Measurements from ENCODE around the gene SLC35G2. TPM values are rescaled to one million over a fixed set of nuclear protein-coding genes. Genes with fewer than 3 reads are reported as not detected.
"Not testable (repeated sequence)": the region's sequence is repeated elsewhere in the genome, so short reads cannot be mapped to it uniquely, and the experiment has no call there.

SLC35G2 gene
- 15.8 and 16.5 TPM in 2 replicates for total RNA-seq (2014; rRNA removed; shearing (Covaris generic); ENCODE audit: low replicate concordance)

DNA sequence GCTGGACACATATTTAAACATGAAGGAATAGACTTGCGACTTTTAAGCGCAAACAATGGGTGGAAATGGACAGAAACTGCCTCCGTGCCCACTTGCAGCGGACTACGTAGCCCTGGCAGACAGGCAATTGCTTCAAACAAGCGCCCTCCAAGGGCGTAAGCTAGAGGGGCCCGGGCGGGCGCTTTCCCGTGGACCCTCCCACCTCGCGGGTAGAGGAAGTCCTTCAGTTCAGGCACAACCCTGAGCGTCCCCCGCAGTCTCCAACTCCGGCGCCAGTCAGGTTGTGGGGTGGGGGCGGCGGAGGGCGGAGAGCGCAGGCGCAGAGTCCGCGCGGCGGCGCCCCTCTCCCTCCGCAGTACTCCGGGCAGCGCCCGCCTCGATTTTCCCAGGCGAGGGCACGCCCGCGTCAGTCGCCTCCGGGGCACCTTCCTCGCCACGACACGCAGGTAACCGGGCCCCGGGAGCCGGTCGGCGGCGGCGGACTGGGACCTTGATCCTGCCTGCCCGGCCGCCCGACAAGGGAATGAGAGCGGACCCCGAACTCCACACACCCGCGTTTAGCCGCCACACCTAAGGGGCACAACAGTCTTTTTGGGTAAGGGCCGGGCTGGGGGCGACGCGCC, at the start of gene SLC35G2:
Gene SLC35G2 (plus strand): TSS at position 358 of the 623 bp plus-strand sequence. CDS start 35,335 bp downstream, outside the sequence.
- in situ Hi-C loops (cut with HindIII; ENCODE audit: low pct_unique_long_range_greater_than_20kb, low sequenced_read_pairs), result no loop called here
- DNase-seq (ENCODE audit: low read depth), result peak; percentile 77

DNA sequence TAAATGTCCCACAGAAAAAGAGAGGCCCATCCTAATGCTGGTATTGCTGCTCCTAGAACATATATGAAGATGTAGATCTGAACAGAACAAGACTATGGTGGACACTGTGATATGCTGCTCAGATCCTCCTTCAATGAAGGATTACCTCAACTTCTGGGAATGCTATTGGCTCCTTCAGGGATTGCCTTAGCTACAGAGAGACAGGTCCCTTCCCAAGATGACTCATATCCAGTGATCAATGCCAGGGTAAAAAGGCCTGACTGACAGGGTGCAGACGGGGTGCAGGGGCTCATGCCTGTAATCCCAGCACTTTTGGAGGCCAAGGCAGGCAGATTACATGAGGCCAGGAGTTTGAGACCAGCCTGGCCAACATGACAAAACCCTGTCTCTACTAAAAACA, 46.2 kb upstream of the SLC35G2 start:
- DNase-seq (ENCODE audit: low read depth), result no peak
- in situ Hi-C loops (cut with HindIII; ENCODE audit: low pct_unique_long_range_greater_than_20kb, low sequenced_read_pairs), result no loop called here

DNA sequence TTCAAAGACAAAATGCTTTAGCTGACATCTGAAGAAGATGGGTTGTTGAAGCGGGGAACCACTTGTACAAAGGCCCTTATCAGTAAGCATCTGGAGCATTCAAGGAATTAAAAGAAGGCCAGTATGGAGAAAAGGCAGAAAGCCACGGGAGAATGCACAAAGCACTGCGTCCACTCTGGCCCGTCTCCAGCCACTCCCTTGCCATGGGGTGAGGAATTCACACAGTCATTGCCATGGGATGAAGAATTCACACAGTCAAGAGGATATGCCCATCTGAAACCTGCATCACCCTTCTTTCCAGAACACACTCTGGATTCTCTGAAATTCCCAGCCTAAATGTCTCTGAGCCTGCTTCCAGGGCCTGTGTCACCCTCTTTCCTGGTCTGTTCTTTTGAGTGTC, 40.1 kb upstream of the SLC35G2 start:
- DNase-seq (ENCODE audit: low read depth), result peak; percentile 63
- in situ Hi-C loops (cut with HindIII; ENCODE audit: low pct_unique_long_range_greater_than_20kb, low sequenced_read_pairs), result no loop called here

DNA sequence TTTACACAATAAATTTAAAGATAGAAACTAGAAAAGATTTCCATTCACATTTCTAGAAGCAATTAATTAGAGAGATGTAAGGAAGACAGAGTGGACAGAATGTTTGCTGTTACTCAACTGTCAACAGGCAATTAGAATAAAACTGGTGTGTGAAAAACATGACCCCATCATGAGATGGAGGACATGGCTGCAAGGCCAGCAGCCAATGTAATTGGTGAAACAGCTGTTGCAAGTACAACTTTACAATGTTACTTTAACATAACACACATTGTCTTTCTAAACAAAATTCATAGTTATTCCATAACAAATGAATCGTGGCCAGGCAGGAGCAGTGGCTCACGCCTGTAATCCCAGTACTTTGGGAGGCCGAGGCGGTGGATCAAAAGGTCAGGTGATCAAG, 38.2 kb upstream of the SLC35G2 start:
- no peak for DNase-seq (ENCODE audit: low read depth)
- in situ Hi-C loops (cut with HindIII; ENCODE audit: low pct_unique_long_range_greater_than_20kb, low sequenced_read_pairs), result no loop called here

DNA sequence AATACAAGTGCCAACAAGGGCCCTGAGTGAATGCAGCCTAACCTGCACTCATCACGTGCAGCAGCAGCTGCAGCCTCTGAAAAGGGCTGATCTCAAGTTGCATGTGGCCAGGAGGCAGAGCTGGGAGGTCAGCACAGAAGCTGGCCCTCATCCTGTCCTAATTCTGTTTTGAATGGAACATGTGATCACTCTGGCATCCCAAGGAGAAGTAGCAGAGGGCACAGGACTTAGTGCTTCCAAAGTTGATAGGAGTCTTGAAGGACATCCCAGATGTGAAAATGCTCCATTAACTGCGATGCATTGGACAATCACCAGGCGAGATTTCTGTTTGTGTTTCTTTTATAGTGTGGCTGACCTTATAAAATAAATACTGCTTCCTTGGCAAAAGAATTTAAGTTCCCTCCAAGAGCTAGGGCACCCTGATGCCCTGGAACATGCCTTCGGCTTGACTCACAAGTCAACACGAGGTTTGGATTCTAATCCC, 35.2 kb upstream of the SLC35G2 start:
- DNase-seq (ENCODE audit: low read depth), result peak; percentile 50
- in situ Hi-C loops (cut with HindIII; ENCODE audit: low pct_unique_long_range_greater_than_20kb, low sequenced_read_pairs), result no loop called here

DNA sequence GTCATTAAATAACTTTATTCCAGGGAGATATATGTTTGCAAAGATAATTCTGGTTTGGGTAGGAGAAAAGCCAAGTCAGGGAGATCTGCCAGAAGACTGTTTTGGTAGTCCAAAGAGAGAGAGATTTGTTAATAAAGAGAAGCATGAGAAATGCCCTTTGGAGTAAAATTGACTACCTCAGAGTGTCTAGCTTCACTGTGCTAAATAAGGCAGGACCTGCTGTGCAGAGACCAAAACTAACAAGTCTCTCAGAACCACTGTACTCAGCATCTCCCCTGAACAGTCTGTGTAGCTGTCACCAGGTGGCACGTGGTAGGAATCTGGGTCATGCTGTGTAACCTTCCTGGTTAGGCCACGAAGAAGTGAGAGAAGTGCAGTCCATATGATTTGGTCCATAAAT, 31.6 kb upstream of the SLC35G2 start:
- no peak for DNase-seq (ENCODE audit: low read depth)
- in situ Hi-C loops (cut with HindIII; ENCODE audit: low pct_unique_long_range_greater_than_20kb, low sequenced_read_pairs), result no loop called here

DNA sequence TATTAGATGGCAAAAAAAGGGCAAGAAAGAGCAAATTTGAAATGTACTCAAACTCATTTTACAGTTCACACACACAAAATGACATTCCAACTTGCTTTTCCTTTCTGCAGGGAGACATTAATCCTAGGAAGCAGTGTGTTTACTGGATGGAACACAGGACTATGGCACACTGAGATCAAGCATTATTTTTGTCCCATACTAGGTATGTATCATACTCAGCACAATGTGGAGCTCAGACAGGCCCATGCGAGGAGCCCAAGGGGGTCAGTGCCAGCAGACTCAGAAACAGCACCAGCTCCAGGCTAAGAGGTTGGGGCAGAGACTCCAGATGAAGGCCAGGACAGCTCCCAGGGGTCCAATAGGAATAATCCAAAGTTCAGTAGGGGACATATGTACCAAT, 30.8 kb upstream of the SLC35G2 start:
- in situ Hi-C loops (cut with HindIII; ENCODE audit: low pct_unique_long_range_greater_than_20kb, low sequenced_read_pairs), result no loop called here
- no peak for DNase-seq (ENCODE audit: low read depth)

DNA sequence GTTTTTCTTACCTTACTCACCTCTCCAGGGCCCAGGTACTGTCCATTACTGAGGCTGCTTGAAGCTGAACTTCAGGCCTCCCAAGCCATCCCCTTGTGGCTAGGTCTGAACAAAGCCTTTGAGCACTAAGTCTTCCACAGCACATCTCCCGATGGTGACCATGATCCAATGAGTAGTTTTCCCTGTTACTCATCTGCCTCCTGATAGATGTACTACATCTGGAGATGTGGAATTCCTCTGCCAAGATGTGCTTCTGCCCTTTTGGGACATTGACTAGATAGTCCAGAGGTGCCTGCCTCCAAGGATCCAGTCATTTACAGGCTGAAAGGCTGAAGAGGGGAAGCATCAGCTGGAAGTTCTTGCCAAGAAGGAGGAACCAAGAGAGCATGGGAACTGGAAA, 28.9 kb upstream of the SLC35G2 start:
- in situ Hi-C loops (cut with HindIII; ENCODE audit: low pct_unique_long_range_greater_than_20kb, low sequenced_read_pairs), result no loop called here
- DNase-seq (ENCODE audit: low read depth), result no peak

DNA sequence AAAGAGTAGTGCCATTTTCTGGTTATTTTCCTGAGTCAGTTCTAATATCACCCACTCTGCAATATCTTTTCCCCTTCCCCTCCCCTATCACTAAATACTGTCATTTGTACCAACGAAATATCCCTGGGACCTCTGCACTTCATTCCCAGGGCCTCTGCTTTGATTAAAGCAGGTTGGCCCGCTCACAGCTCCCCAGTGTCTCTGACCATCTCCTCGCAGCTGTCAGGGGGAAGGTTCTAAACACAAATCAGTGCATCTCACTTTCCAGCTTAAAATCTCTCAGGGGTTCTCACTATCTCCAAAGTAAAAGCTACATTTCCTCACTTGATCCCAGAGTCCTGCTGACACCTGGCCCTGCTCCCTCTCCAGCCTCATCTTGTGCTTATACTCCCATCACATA, 28.1 kb upstream of the SLC35G2 start:
- DNase-seq (ENCODE audit: low read depth), result no peak
- in situ Hi-C loops (cut with HindIII; ENCODE audit: low pct_unique_long_range_greater_than_20kb, low sequenced_read_pairs), result no loop called here

DNA sequence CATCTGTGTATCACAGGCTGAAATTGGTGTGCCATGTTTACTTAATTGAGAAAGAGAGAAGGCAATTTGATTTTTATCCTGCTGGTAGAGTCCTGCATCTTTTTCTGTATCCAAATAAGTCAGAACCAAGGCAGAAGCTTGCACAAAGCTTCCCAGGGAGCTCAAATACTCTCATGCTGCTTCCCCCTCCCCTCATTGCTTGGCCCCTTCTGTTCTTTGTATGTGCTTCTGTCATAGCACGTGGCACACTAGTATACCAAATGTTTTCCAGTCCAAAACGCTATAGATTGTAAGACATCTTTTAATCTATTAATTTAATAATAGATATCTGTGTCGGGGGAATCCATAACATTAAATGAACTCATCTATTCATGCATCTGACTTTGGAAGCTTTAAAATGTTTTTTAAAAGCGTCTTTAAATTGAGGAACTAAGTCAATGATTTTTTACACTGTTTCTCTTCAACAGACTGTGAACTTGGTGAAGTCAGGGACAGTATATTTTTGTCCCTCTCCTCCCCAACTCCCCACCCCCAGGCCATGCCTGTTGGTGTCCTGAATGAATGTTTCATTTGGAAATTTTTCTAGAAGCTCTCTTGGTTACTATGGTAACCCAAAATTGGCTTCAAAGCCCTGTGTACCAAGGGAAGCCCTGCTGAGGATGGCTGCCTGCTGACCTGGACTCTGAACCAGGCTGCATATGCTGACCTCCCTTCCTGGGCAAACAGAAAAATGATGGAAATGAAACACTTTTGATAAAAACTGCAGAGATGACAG, 26.2 kb upstream of the SLC35G2 start:
- in situ Hi-C loops (cut with HindIII; ENCODE audit: low pct_unique_long_range_greater_than_20kb, low sequenced_read_pairs), result no loop called here
- DNase-seq (ENCODE audit: low read depth), result no peak

DNA sequence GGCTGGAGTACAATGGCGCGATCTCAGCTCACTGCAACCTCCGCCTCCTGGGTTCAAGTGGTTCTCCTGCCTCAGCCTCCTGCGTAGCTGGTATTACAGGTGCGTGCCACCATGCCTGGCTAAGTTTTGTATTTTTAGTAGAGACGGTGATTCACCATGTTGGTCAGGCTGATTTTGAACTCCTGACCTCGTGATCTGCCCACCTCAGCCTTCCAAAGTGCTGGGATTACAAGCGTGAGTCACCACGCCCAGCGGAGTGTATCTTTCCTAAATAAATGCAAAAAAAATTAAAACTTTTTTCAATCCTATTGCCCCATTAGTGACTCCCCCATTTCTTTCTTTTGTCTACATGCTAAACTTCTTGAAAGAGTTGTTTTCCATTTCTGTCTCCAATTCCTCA, 17.8 kb upstream of the SLC35G2 start:
- DNase-seq (ENCODE audit: low read depth), result peak; percentile 48

DNA sequence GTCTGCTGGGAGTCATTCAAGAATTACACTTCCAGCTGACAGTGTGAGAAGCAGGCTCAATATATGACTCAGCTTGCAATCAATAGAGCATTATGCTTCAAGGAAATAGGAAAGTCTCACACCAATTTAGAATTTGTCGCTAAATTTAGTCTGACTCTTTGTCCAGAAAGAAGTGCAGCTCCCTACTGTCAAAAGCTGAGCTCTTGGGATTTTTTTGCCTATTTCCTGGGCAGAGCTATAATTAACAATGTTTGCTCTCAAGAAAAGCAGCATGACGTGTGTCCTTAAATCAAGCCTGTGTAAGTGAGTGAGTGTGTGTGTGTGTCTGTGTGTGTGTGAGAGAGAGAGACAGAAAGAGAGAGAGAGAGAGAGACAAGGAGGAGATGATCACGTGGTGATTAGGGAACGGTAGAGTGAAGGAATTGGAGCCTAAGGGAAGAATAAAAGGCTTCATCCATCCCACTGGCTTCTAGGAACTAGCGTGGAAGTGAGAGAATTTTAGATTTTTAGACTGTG, 16.4 kb upstream of the SLC35G2 start:
- peak; percentile 73 for DNase-seq (ENCODE audit: low read depth)
- in situ Hi-C loops (cut with HindIII; ENCODE audit: low pct_unique_long_range_greater_than_20kb, low sequenced_read_pairs), result no loop called here

More for the DNA sequence above, 17.8 kb upstream of the SLC35G2 start:
- in situ Hi-C loops (cut with HindIII; ENCODE audit: low pct_unique_long_range_greater_than_20kb, low sequenced_read_pairs), result not testable (repeated sequence)

DNA sequence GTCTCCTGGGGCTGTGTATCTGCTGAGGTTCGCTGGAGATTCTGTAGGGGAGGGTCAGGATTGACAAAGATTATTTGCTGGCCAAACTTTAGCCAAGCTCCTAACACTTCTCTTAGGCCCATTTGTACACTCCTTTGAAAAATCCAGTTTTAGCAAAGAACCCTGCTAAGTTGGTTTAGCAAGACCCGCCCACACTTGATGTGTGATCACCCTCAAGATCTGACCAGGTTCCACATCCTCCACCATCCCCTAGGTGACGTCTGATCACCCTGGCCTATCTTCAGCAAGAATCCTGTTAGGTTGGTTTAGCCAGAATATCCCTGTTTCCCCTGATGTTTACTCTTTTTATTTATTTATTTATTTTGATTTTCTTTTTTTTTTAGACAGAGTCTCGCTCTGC, 14.8 kb upstream of the SLC35G2 start:
- in situ Hi-C loops (cut with HindIII; ENCODE audit: low pct_unique_long_range_greater_than_20kb, low sequenced_read_pairs), result no loop called here
- no peak for DNase-seq (ENCODE audit: low read depth)

DNA sequence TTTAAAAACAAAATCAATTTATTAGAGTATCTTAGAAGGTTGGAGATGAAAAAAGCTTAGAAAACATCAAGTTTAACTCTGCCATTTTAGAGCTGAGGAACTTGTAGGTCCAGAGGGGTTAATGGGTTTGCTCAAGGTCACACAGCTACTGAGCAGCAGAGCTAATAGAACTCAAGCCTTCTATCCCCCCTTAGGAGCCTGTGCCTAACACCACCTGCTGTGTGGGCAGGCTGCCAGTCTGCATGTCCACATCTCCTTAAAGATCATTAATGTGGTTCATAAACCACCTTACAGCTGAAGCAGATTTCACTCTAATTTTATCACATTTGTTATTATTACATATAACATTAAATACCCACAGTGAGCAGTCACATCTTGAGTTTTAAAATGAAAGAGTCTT, 14.1 kb upstream of the SLC35G2 start:
- in situ Hi-C loops (cut with HindIII; ENCODE audit: low pct_unique_long_range_greater_than_20kb, low sequenced_read_pairs), result no loop called here
- DNase-seq (ENCODE audit: low read depth), result no peak

DNA sequence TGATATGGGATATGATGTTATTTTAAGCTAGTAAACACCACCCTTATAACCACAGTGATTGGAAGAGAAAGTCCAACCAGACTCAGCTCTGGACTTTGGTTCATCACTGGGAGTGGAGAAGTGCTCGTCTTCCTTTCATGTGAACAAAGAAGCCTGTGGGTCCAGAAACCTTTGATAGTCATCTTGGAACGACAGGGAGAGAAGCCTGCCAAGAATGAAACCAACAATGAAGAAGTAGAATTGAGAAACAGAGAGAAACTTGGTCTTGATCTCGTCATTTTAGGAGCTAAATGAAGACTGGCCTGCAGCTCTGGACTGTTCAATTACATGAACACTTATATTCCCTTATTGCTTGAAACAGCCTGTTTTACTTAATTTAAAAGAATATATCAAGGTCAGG, 13.1 kb upstream of the SLC35G2 start:
- no peak for DNase-seq (ENCODE audit: low read depth)
- in situ Hi-C loops (cut with HindIII; ENCODE audit: low pct_unique_long_range_greater_than_20kb, low sequenced_read_pairs), result no loop called here

DNA sequence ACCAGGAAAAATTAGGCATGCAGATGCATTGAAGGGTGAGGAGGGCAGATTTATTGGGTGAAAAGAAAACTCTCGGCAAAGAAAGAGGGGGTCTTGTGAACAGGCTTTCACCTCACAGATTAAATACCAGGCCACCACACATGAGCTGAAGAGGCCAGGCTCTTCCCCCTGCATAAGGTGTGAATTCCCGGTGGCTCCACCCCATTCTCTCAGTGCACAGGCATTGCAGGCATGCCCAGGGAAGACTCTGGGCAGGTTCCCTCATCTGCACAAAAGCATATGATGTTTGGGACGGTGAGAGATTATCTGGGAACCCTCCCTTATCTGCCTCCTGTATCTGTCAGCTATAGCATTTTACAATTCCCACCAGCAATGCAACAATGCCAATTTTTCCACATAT, 7.2 kb upstream of the SLC35G2 start:
- in situ Hi-C loops (cut with HindIII; ENCODE audit: low pct_unique_long_range_greater_than_20kb, low sequenced_read_pairs), result no loop called here
- DNase-seq (ENCODE audit: low read depth), result no peak

DNA sequence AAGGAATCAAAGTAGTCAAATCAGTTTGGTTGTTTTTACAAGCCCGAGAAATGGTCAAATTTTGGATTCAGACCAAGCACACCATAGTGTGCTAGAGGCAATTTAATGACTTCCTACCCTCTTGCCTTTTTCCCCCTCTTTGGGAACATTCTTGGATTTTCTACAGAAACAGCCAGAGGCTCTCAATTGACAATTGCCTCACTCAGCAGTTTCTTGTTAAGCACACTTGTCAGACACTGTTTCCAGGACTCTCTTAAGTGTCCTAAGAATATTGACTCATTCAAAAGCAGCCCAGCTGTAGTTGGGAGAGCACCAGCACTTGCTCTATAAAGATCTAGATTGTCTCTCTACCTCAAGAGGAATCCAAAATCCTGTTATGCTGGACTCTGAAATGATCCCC, 1.5 kb upstream of the SLC35G2 start:
- no peak for DNase-seq (ENCODE audit: low read depth)
- in situ Hi-C loops (cut with HindIII; ENCODE audit: low pct_unique_long_range_greater_than_20kb, low sequenced_read_pairs), result no loop called here

DNA sequence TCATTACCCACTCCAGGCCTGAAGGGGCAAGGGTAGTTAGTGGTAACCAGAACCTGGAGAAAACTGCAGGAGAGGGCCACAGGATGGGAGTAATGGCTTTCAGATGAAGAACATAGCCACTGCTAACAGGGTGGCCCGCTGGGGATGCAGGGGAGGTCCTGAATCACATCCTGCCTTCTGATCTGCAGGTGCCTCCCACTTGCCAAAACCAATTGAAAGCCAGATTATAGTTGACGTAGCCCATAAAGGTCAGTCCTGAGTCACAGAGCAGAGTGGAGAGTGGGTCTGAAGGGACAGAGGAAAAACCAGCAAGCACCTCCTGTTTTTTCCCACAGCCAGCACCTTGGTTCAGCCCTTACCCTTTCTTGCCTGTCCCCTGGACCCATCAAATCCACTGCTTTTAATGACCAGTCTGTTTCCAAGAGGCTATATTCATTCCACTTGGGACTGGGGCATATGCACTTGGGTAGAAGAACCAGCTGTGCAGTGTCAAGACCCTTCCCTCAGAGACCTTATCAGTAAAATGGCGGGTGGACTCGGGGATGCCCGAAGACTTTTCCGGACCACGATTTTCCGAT, 646 bp upstream of the SLC35G2 start:
- DNase-seq (ENCODE audit: low read depth), result peak; percentile 87
- in situ Hi-C loops (cut with HindIII; ENCODE audit: low pct_unique_long_range_greater_than_20kb, low sequenced_read_pairs), result no loop called here

DNA sequence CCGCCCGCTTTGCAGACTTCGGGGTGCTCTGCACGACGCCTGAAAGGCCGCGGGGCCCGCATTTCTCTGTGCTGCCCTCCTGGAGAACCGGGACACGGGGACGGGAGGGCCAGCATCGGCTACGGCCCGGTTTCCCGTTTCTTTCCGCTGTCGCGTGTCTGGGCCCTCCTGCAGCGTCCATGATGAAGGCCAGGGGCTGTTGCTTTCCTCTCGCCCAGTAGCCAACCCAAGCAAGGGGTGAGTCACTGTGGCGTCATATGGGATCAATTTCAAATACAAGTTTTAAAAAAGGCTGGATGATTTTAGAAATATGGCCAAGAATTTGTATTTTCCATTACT, 435 bp downstream of the SLC35G2 start:
- in situ Hi-C loops (cut with HindIII; ENCODE audit: low pct_unique_long_range_greater_than_20kb, low sequenced_read_pairs), result no loop called here
- DNase-seq (ENCODE audit: low read depth), result peak; percentile 65
